Activated T-cell treated with anti-CD3 and anti-CD28 coated beads, Interleukin-2, amount 50 U/mL, for 4 hours (primary cell): ENCODE results near the gene MAP2K2. TPM values are rescaled to one million over a fixed set of nuclear protein-coding genes. Genes with fewer than 3 reads are reported as not detected.
A peak's percentile ranks its signal among the peaks of the same experiment; 100 is the strongest.

ENCODE experiments used
- ATAC-seq, 2 donors: fragments of 200-7000 bp; cut with Tn5 transposase; one replicate each; pipeline ENCODE4 v1.10.0; 2021
- DNase-seq: peaks from one replicate; pipeline ENCODE4 v3.0.0-alpha.2; 2020
- H3K27me3 Mint-ChIP-seq: one replicate; pipeline ENCODE4 v1.8.0; 2021; ENCODE audit warnings: low read depth, mixed read lengths
- H3K36me3 Mint-ChIP-seq: one replicate; pipeline ENCODE4 v1.8.0; 2022; ENCODE audit warnings: mixed read lengths; ENCODE audit not compliant: insufficient read depth
- H3K4me1 Mint-ChIP-seq: one replicate; pipeline ENCODE4 v1.8.0; 2021; ENCODE audit warnings: low read depth, mixed read lengths
- H3K4me3 Mint-ChIP-seq: one replicate; pipeline ENCODE4 v1.8.0; 2021; ENCODE audit warnings: mild to moderate bottlenecking, moderate library complexity, mixed read lengths
- H3K9me3 Mint-ChIP-seq: one replicate; pipeline ENCODE4 v1.8.0; 2021; ENCODE audit warnings: mixed read lengths
- total RNA-seq, 3 donors: library from RNA; stranded (reverse); gene quantifications; one replicate each; pipeline ENCODE4 v1.2.1, GENCODE V29; 2021

MAP2K2 gene
- total RNA-seq, 3 donors from 2014 or later = 136 to 143 (median 139) TPM

GRCh38 chr19:4059453-4059871, 64.5 kb downstream of the MAP2K2 start:
- Mint-ChIP-seq H3K4me1 (peaks cover 43% of the 10 kb centered on the region), H3K4me3 (peak overlapping the region; percentile 38), H3K9me3 (no peaks in the 10 kb centered on the region), H3K27me3 (no peaks in the 10 kb centered on the region), H3K36me3 (peaks cover 6% of the 10 kb centered on the region)
- DNase-seq (no peak), ATAC-seq (no peak)

GRCh38 chr19:4058693-4059452, 65.0 kb downstream of the MAP2K2 start:
- no peak for ATAC-seq
- peak overlapping the region; percentile 11 for H3K4me3 Mint-ChIP-seq

DNA sequence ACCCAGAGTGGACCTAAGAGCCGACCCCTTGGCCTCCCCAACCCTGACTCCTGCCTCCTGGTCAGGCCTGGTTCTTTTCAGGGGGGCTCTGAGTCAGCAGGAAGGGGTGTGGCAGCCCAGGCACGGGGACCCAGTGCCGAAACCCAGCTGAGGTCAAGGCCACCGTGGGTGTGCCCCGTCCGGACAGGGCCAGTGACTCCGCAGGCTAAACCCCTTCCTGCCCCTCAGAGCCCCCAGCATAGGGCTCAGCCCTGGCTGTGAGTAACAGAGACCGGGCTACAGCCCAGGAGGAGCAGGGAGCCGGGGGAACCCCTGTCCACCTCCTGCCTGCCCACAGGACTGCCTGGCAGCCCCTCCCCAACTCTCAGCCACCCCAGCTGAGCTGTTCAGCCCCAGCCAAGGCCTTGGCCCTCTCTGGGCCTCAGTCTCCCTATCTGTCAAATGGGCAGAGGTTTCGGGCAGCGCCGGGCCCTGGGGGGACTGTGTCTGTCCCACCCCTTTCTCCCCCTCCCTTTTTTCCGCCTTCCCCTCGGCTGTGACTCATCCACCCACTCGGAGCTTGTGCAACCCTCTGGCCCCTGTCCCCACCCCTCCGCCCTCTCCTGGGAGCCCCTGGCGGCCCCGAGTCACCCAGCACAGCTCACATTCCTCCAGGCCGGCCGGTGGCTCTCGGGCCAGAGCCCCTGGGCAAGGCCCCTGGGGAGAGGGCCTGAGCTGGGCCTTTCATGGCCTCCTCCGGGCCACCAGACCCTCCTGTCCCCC, 65.8 kb downstream of the MAP2K2 start:
- H3K27me3 Mint-ChIP-seq = no peaks in the 10 kb centered on the region
- DNase-seq (peak; percentile 63), ATAC-seq (peak; percentile 55 to 56)
- H3K4me1 Mint-ChIP-seq = peaks cover 43% of the 10 kb centered on the region
- H3K4me3 Mint-ChIP-seq = peak overlapping the region; percentile 6
- no peaks in the 10 kb centered on the region for H3K9me3 Mint-ChIP-seq
- H3K36me3 Mint-ChIP-seq = peaks cover 9% of the 10 kb centered on the region

More at GRCh38 chr19:4058693-4059452, 65.0 kb downstream of the MAP2K2 start:
- Mint-ChIP-seq H3K9me3 (no peaks in the 10 kb centered on the region), H3K36me3 (peaks cover 6% of the 10 kb centered on the region), H3K4me1 (peaks cover 43% of the 10 kb centered on the region), H3K27me3 (no peaks in the 10 kb centered on the region)
- no peak for DNase-seq

GRCh38 chr19:4055209-4055552, 68.7 kb downstream of the MAP2K2 start:
- Mint-ChIP-seq H3K4me1 (peaks cover 41% of the 10 kb centered on the region), H3K36me3 (peaks cover 24% of the 10 kb centered on the region), H3K9me3 (no peaks in the 10 kb centered on the region), H3K27me3 (no peaks in the 10 kb centered on the region), H3K4me3 (no peak overlapping the region)
- DNase-seq (no peak), ATAC-seq (no peak)

DNA sequence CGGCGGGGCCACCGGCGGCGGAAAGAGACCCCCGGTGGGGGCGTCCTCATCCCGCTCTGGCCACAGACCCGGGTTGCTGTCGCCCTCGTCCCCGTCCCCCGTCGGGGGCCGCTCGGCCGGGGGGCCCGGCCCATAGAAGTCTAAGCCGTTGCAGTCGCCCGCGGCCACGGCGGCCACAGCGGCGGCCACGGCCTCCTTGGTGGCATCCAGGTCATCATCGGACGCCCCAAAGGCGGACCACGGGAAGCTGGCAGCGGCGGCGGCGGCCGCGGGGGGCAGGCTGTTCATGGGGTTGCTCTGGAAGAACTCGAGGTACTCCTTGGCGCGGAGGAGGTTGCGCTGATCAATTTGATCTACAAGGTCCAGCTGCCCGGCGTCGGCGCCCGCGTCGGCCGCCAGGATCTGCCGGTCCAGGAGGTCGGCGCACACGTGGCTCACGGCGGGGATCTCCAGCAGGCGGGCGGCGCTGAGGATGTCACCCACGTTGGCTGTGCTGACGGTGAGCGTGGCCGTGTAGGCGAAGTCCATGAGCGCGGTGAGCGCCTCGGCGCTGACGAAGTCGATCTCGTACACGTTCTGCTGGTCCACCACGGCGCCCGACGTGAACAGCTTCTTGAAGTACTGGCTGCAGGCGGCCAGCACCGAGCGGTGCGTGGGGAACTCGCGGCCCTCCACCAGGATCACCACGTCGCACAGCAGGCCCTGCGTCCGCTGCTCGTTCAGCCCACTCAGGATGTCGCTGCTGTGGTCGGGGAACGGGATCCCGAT, 69.3 kb downstream of the MAP2K2 start:
- ATAC-seq (no peak), DNase-seq (no peak)
- no peak overlapping the region for H3K4me3 Mint-ChIP-seq
- H3K36me3 Mint-ChIP-seq = peaks cover 28% of the 10 kb centered on the region
- no peaks in the 10 kb centered on the region for H3K9me3 Mint-ChIP-seq
- no peaks in the 10 kb centered on the region for H3K27me3 Mint-ChIP-seq
- H3K4me1 Mint-ChIP-seq = peaks cover 41% of the 10 kb centered on the region

- no peak overlapping the region for H3K4me3 Mint-ChIP-seq
- no peaks in the 10 kb centered on the region for H3K27me3 Mint-ChIP-seq
- peaks cover 38% of the 10 kb centered on the region for H3K4me1 Mint-ChIP-seq
- no peaks in the 10 kb centered on the region for H3K9me3 Mint-ChIP-seq
- H3K36me3 Mint-ChIP-seq = peaks cover 29% of the 10 kb centered on the region
- DNase-seq (no peak), ATAC-seq (no peak)
These were observed 70.2 kb downstream of the MAP2K2 start for GRCh38 chr19:4053423-4054324.

DNA sequence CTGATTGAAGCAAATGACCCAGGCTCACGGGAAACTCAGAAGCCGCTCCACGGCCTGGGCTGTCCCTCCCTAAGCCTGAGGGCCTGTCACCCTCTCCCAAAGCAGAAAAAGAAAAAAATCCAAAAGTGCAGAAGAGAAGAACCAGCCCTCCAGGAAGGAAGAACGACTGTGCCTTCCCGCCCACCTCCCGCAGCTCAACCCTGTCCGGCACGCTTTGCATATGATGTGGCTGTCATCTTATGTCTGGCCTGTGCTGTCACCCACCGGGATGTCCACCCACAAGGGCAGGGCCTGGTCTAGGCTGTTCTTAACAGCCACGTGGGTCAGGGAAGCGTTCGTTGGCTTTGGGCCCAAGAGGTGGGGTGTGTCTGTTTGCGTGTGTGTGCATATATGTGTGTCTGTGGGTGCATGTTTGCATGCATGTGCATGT, 70.9 kb downstream of the MAP2K2 start:
- H3K36me3 Mint-ChIP-seq = peaks cover 31% of the 10 kb centered on the region
- DNase-seq = no peak
- no peak overlapping the region for H3K4me3 Mint-ChIP-seq
- no peaks in the 10 kb centered on the region for H3K27me3 Mint-ChIP-seq
- no peak for ATAC-seq
- no peaks in the 10 kb centered on the region for H3K9me3 Mint-ChIP-seq
- H3K4me1 Mint-ChIP-seq = peaks cover 35% of the 10 kb centered on the region

- H3K27me3 Mint-ChIP-seq = no peaks in the 10 kb centered on the region
- DNase-seq (no peak), ATAC-seq (peak in 1 of 2 donors; percentile 20)
- no peaks in the 10 kb centered on the region for H3K9me3 Mint-ChIP-seq
- peaks cover 31% of the 10 kb centered on the region for H3K36me3 Mint-ChIP-seq
- no peak overlapping the region for H3K4me3 Mint-ChIP-seq
- H3K4me1 Mint-ChIP-seq = peaks cover 32% of the 10 kb centered on the region
These were observed 71.6 kb downstream of the MAP2K2 start for GRCh38 chr19:4052114-4052992.

GRCh38 chr19:4051175-4052101, 72.5 kb downstream of the MAP2K2 start:
- Mint-ChIP-seq H3K4me1 (peaks cover 31% of the 10 kb centered on the region), H3K9me3 (no peaks in the 10 kb centered on the region), H3K4me3 (no peak overlapping the region), H3K36me3 (peaks cover 33% of the 10 kb centered on the region), H3K27me3 (no peaks in the 10 kb centered on the region)
- DNase-seq (no peak), ATAC-seq (peak; percentile 49 to 79)

DNA sequence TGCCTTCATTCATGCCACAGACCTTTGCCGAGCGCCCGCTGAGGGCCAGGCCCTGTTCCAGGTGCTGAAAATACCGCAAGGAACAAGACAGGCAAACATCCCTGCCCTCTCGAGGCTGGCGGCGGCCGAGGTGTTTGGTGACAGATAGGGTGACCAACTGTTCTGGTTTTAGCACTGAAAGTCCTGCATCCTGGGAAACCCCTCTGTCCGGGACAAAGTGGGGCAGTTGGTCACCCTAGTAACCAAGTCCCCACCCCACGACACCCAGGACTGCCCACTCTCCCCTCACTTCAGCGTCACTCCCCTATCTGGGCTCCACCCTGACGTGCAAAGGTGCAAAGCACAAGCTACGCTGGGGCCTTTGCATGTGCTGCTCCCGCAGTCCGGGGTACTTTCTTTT, 74.5 kb downstream of the MAP2K2 start:
- Mint-ChIP-seq H3K9me3 (no peaks in the 10 kb centered on the region), H3K4me3 (no peak overlapping the region), H3K36me3 (peaks cover 34% of the 10 kb centered on the region), H3K27me3 (no peaks in the 10 kb centered on the region), H3K4me1 (peaks cover 31% of the 10 kb centered on the region)
- ATAC-seq (no peak), DNase-seq (no peak)

DNA sequence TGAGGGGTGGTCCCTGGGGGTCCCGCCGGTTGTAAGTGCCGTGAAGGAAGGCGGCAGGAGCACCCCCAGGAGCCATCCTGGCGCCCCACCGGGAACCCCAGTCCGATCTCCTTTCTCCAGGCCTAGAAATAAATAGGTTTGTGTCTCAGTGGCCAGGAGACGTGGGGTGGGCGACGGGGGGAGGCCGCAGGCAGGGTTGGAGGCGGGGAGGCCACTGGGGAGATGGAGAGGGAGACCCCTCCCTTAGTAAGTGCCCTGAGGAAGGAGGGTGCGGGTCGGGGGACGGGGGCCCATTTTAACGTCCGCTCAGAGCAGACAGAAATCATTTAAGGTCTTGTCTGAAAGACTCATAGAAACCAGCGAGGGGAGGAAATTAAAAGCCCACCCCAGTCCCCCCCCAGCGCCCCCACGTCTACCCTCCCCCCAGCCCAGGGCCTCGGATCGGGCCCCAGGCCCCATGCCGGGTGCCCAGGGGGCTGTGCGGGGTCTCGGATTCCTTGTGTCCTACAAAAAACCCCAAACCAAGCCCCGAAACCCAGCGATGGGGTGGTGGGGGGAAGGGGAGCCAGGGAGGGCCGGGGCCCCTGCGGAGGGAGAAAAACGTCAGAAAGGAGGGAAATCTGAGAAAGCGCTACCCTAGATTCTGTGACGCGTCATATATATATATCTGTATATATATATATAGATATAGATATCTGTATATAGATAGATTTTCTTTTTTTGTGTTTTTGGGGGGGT, 76.8 kb downstream of the MAP2K2 start:
- Mint-ChIP-seq H3K4me1 (peaks cover 19% of the 10 kb centered on the region), H3K4me3 (no peak overlapping the region), H3K36me3 (peaks cover 23% of the 10 kb centered on the region), H3K27me3 (no peaks in the 10 kb centered on the region), H3K9me3 (no peaks in the 10 kb centered on the region)
- DNase-seq = no peak
- ATAC-seq = no peak

GRCh38 chr19:4046362-4046691, 77.6 kb downstream of the MAP2K2 start:
- no peak for ATAC-seq
- no peak overlapping the region for H3K4me3 Mint-ChIP-seq
- peaks cover 16% of the 10 kb centered on the region for H3K4me1 Mint-ChIP-seq
- H3K36me3 Mint-ChIP-seq = peaks cover 21% of the 10 kb centered on the region
- DNase-seq = no peak
- H3K9me3 Mint-ChIP-seq = no peaks in the 10 kb centered on the region
- H3K27me3 Mint-ChIP-seq = no peaks in the 10 kb centered on the region
